GM12878 (cell line): Measurements from ENCODE around the gene TGFBI.

Source experiments
- TAF1 ChIP-seq: IDR thresholded peaks from 2 replicates; pipeline ENCODE4 v1.6.1; 2011; ENCODE audit warnings: mild to moderate bottlenecking, low read depth, low read length, borderline replicate concordance
- YY1 ChIP-seq: IDR thresholded peaks from 2 replicates; pipeline ENCODE4 v1.6.1; 2011; ENCODE audit warnings: low read depth, mild to moderate bottlenecking, low read length
- TF ChIP-seq, protein P1 (sequence below), 3 experiments: IDR thresholded peaks in 2 of 3; conservative IDR thresholded peaks in 1 of 3; 2 replicates each; pipeline ENCODE4 v1.5.1; 2011; ENCODE audit warnings: low read depth in 3 of 3, low read length in 3 of 3, mild to moderate bottlenecking in 3 of 3, control low read depth in 2 of 3, moderate library complexity in 2 of 3, inconsistent platforms in 1 of 3, mixed read lengths in 1 of 3; ENCODE audit not compliant: control insufficient read depth in 2 of 3, insufficient read depth in 1 of 3; ENCODE audit errors: extremely low read depth in 1 of 3

DNA sequence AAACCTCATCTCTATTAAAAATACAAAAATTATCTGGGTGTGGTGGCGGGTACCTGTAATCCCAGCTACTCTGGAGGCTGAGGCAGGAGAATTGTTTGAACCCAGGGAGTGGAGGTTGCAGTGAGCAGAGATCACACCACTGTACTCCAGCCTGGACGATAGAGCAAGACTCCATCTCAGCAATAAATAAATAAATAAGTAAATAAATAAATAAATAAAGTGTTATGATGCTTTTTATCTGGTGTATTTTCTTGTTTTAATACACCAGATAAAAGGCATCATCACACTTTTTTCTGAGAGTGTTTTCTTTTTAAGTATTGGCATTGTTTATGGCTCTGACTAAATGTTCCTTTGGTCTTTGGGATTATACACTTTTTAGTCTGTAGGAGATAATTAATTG, 49.8 kb upstream of the TGFBI start:
- TF ChIP-seq YY1 (no peak), TAF1 (no peak)
- TF ChIP-seq, protein P1, sequence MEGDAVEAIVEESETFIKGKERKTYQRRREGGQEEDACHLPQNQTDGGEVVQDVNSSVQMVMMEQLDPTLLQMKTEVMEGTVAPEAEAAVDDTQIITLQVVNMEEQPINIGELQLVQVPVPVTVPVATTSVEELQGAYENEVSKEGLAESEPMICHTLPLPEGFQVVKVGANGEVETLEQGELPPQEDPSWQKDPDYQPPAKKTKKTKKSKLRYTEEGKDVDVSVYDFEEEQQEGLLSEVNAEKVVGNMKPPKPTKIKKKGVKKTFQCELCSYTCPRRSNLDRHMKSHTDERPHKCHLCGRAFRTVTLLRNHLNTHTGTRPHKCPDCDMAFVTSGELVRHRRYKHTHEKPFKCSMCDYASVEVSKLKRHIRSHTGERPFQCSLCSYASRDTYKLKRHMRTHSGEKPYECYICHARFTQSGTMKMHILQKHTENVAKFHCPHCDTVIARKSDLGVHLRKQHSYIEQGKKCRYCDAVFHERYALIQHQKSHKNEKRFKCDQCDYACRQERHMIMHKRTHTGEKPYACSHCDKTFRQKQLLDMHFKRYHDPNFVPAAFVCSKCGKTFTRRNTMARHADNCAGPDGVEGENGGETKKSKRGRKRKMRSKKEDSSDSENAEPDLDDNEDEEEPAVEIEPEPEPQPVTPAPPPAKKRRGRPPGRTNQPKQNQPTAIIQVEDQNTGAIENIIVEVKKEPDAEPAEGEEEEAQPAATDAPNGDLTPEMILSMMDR (IDR thresholded peaks at IDR 0.05 in 2 of 3, conservative IDR thresholded peaks at IDR 0.05 in 1 of 3; ENCODE audit: control insufficient read depth in 2 of 3, extremely low read depth in 1 of 3, insufficient read depth in 1 of 3, low read depth in 3 of 3, low read length in 3 of 3), result no peak
